AG08396 (cell line): ENCODE results near the gene OSBPL10.
"Not testable (repeated sequence)": the region's sequence is repeated elsewhere in the genome, so short reads cannot be mapped to it uniquely, and the experiment has no call there.

Source experiments
- DNase-seq: peaks from one replicate; pipeline ENCODE4 v3.0.0; 2012; ENCODE audit warnings: low spot score, mixed read lengths

OSBPL10 gene

DNA sequence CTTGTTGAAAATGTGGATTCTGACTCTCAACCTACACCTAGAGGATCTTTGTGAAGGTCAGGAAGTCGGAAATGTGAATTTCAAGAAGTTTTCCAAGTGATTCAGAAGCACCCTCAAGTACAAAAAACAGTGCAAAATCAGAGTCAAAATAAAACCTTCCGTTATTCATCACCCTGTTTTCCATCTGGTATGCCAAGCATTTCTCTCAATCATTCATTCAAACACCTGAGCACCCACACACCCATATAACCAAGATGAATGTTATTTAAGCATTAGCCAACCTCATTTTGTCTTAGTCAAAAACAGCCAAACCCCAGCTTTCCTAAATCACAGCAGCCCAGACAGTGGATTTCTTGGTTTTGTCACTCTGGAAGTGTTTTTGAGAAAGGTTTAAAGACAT, 91.1 kb downstream of the OSBPL10 start:
- no peak for DNase-seq

DNA sequence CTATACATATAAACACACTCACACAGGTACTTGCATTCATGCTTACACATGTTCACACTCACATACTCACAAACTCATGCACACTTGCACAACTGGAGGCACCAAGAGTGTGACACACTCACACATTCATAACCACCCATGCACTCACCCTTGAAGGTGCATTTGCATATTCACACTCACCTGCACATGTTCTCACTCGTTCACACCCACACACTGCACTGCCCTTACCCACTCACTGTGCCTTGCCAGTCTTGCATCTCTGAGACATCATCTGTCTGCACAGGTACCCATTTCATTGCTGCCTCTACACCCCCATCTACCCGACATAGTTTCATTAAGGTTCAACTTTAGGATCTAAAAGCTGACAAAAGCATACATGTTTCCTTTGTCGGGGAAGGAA, 95.8 kb downstream of the OSBPL10 start:
- DNase-seq: no peak

DNA sequence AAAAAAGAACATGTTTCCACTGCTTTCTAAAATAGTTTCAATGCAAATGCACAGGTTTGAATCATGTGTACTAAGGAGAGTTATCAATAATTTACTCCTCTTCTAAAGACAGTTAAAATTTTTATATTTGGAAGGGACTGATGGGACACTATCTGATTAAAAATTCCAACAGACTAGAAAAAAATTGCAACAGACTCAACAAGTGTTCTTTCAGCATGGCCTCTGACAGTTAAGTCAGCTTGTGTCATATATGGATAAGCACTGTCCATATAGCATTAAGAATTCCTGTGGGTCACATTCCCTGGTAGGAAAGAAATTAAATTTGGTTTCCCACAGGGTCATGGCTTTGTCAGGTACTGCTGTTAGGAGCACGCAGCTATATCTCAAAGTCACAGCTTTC, 96.8 kb downstream of the OSBPL10 start:
- no peak for DNase-seq

DNA sequence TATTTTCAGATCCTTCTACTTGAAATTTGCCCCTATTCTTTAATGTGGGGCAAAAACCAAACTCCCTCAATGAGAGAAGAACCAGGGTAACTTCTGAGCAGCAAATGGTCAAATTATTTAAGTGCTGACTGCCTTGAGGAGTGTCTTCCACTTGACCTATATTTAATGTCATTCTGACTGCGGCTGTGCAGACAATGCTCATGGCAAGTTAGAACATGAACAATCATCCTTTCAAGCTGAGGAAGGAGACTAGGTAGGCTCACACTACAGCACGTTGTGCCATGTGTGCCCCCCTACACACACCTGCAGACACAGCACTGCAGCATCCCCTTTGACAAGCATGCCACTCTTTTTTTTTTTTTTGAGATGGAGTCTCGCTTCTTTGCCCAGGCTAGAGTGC, 98.2 kb downstream of the OSBPL10 start:
- no peak for DNase-seq

DNA sequence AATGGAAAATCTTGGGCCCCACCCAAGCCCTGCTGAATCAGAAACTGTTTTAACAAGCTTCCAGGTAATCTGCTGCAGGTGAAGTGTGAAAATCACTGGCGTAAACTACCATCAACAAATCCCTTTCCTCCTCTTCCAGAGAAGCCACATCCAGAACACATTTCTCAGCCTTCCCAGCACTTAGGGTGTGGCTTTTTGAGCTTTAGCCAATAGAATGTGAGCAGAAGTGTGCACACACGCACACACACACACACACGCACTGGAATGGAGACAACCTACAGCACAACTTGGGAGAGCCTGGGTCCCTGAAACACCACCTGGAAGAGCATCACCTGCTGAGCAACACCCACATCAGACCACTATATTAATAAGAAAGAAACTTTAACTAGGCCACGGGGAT, 98.6 kb downstream of the OSBPL10 start:
- DNase-seq: no peak

DNA sequence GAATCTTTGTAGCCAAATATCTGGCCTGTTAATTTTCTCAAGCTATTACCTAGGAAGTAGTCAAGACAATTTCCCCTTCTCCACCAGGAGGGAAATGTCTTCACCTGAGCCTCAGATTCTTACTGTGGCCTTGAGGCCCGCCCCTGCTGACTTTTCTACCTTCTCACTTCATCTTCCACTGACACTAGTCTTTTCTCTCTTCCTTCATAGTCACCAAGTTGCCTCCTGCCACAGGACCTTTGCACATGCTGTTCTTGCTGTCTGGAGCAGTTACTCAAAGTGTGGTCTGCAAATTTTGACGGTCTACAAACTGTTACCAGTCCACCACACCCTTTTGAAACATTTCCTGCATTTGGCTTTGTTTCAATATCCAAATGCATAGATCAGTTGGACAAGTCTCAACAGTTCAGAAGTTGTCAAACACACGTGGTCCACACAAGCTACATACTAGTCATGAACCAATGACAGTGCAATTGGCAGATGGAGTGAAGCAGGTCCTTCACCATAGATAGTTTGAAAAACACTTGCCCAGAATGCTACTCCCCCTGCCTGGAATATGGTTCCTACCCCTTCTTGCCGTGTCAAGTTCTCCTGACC, 100.5 kb downstream of the OSBPL10 start:
- DNase-seq: no peak

DNA sequence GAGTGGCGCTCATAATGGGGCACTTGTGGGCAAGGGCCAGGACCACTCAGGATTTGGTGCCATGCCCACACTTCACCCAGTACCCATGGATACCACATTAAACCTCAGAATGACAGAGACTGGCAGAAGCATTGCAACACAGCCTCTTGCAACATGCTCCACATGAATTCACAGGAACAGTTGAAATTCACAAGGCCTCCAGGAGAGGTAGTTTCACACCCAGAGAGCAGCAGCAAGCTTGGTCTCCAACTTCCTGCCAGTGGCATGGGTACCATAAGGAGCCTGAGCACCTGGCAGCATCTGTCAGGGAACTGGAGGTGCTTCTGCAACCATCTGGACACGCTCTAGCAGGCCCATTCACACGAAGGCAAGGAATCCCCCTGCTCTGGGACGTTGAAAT, 101.0 kb downstream of the OSBPL10 start:
- DNase-seq: no peak

DNA sequence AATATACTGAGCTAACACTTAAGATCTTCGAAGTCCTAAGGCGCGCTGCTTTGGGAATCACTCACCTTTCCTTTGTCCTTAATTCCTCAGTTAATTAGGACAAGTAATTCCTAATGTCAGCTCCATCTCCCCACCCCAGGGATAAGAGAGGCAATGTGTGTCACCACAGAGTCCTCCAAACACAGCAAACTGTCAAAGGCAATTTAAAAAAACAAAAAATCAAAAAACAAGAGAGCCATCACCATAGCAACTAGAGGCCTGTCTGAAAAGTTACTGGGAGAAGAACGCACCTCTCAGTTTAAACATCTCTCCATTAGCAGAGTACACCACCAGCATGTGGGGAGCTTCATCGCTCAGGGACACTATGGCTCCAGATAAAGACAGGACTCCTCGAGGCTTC, 101.7 kb downstream of the OSBPL10 start:
- no peak for DNase-seq

DNA sequence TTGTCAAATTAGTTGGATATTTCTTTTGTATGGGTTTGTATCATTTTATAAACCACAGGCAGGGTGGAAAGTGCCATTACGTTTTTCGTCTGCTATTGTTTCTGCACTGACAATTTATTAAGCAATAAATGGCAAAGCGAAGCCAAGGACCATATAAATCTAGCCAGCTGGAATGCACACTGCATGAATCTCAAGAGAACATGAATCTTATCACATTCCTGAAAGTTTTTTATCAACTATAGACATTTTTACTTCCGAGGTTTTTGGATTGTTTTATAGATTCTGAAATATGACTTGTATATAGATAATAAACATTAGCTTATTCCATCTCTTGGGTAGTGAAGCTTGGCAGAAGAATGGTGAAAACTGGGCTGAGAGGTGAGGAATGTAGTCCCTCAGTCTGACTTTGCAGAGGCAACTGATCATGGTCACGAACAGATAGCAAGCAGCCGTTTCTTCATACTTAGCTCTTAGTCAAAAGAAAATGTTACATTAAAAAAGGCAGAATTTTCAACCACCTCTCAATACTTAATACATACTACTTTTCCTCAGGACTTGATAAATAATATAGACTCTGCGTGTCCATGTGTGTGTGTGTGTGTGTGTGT, 102.7 kb downstream of the OSBPL10 start:
- DNase-seq: no peak

DNA sequence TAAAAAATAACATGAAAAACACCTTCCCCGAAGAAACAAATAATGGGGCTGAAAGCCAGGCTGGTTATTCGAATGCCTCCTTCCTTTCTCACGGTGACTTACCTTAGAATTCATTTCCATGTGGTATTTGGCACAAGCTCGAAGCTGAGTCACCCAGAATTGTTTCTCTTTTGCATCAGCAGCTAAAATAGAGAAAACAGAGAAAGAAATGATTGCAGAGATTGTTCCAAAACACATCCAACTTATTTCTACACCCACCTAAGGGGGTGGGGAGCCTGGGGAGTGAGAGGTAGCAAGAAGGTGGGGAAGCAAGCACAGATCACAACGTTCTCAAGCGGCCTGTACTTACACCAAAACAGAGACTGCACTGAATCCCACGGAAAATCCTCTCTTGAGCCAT, 104.7 kb downstream of the OSBPL10 start:
- peak; percentile 46 for DNase-seq

DNA sequence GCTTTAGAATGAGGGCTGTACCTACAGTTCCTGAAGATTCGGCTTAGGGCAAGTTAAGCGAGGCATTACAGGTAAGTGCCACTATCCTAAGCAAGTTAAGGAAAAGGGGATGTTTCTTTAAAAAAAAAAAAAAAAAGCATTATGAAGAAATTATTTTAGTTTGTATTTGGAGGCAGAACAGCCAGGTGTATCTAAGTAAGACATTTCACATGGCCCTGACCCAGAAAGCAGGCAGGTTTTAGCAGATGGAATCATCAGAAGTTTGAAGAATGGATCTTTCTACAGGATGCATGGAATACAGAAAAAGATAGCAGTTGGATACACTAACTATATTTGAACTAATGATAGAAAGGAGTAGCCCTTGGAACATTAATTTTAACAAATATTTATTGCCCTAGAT, 105.6 kb downstream of the OSBPL10 start:
- DNase-seq: no peak

DNA sequence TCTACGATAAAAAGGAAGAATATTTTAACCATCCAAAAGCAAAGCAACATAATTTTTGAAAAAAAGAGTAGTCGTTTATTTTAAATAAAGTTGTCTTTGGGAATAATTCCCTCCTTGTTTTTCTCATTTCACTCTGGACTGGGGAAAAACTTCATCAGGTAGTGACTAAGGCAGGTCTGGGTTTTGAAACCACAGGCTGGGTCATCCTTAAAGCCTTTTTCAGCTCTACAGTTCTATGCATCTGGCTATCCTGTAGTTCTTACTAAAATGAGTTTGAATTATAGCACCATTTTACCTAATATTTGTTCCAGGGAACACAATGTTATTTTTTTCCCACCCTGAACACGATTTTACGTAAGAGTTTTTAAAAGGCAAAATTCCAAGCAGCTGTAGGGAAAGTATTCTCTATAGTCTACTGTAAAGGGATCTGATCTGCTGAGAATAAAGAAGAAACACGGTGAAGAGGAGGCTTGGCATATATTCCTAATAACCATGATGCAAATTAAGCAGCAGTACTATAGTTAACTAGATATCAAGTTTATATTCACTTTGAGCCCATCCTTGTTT, 107.7 kb downstream of the OSBPL10 start:
- DNase-seq: no peak

DNA sequence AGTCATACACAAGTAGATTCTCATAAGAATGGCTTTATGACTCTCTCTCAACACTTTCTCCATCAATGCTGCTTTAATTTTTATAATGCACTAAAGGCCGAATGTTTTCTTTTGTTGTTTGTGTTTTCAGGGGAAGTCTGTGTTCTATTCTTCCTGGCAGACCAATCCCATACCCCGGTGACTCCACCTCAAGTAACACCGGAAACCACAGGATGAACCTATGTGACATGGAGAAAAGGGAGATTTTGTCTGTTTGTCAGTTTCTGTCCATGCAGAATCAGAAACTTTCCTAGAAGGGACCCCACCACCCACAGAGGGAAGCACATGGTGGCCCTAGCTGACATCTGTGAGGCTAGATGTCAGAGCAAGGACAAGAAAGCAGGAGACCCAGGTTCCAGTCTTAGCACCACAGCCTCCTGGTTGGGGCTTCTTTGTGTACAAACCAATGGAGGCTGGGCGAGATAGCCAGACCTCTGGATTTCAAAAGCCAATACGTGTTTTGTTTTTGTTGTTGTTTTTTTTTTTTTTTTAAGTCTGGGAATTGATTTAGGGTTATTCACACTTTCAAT, 109.0 kb downstream of the OSBPL10 start:
- DNase-seq: no peak

DNA sequence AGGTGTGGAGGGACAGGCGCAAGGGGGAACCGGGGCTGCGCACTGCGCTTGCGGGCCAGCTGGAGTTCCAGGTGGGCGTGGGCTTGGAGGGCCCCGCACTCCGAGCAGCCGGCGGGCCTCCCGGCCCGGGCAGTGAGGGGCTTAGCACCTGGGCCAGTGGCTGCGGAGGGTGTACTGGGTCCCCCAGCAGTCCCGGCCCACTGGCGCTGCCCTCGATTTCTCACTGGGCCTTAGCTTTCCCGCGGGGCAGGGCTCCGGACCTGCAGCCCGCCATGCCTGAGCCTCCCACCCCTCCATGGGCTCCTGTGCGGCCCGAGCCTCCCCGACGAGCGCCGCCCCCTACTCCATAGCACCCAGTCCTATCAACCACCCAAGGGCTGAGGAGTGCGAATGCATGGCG, 111.0 kb downstream of the OSBPL10 start:
- DNase-seq: not testable (repeated sequence)

DNA sequence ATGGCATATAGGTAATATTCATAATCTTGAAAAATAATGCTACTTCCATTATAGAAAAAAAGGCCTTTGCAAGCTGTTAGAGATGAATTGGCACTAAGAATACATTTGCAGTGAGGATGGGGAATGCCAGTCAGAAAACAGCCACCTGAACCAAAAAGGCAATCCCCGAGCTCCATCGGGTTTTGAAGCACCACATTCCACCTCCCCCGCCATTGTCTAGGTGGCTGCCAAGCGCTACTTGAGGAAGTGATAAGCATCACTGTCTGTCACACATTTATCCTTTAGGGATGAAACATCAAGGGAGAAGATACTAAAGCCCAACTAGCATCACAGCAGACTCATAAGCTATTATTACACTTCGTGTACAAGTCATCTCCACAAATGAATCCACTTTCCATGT, 112.8 kb downstream of the OSBPL10 start:
- DNase-seq: no peak

DNA sequence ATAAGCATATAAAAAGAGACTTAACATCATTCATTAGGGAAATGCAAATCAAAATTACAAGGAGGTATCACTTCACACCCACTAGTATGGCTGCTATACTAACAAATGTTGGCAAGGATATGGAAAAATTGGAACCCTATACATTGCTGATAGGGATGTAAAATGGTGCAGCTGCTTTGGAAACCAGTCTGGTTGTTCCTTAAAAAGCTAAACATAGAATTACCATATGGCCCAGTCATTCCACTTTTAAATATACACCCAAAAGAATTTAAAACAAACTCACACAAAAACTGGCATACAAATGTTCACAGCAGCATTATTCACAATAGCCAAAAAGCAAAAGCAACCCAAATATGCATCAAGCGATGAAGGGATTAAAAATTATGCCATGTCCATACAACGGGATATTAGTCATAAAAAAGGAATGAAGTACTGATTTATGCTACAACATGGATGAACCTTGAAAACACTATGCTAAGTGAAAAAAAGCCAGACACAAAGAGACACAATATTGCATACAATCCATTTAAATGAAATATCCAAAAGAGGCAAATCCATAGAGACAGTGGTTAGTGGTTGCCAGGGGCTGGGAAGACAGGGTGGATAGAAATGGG, 118.3 kb downstream of the OSBPL10 start:
- DNase-seq: no peak

DNA sequence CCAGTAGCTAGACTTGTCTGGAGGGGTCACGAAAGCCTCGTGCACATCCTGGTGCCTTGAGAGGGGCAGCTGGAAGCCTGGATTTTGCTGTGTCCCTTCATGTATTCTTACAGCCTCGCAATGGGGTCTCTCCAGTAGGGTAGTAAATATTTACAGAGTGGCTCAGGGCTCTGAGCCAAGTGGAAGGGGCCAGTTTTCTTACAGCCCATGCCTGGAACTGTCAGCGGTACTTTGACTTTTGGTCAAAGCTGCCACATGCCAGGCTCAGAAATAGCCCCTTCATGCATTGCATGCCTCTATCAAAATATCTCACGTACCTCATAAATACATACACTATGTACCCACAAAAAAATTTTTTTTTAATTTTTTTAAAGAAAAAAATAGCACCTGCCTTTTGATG, 119.2 kb downstream of the OSBPL10 start:
- no peak for DNase-seq

DNA sequence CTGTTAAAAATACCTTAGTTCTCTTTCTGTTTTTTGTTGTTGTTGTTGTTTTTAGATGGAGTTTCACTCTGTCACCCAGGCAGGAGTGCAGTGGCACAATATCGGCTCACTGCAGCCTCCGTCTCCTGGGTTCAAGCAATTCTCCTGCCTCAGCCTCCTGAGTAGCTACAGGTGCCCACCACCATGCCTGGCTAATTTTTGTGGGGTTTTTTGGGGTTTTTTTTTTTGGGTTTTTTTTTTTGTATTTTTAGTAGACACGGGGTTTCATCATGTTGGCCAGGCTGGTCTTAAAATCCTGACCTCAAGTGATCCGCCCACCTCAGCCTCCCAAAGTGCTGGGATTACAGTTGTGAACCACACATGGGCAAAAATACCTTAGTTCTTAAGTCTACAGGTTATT, 120.4 kb downstream of the OSBPL10 start:
- not testable (repeated sequence) for DNase-seq

DNA sequence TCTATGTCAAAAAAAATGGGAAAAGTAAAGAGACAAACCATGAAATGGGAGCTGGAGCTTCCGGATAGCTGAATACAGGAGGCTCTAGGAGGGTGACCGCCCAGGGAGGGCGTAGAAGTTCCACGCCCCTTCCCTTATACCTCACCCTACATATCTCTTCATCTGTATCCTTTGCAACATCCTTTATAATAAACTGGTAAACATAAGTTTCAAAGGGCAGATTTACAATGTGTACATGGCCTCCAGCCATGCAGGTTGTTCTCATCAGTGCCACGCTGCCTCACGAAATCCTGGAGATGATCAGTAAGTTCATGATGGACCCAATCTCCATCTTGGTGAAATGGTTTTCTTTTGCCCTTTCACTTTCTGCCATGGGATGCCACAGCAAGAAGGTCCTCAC, 121.8 kb downstream of the OSBPL10 start:
- DNase-seq: no peak

DNA sequence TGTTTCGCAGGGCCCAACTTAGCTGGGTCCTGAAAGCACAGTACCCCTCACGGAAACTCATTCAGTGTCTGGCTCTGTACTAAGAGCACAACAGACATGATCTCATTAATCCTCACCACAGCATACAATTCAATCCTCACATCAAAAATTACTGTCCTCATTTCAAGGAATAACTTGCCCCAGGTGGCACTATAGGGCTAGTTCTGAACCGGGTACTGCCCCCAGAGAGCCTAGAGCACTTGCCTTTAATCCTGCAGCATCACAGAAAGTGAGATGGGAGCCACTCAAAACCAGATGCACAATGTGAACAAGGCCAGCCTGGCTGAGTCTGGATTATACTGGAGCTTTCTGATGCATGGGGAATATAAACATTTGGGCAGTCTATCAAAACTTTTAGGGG, 122.6 kb downstream of the OSBPL10 start:
- DNase-seq: no peak

DNA sequence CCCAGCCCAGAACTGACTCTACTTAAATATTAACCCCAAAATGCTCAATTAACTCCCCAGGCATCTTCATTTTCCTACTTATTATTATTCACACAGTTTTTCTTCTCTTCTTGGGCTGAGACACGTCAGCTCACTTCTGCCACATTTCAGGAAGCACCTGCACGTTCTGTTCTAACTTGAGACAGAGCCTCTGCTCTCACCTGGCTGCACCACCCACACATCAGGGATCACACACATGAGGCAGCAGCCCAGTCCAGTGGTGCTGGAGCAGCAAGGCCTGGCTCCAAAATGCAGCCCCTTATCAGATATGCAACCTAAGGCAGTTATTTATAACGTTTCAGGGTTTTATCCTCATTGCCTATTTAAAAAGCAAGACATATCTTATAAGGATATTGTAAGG, 127.5 kb downstream of the OSBPL10 start:
- DNase-seq: no peak

DNA sequence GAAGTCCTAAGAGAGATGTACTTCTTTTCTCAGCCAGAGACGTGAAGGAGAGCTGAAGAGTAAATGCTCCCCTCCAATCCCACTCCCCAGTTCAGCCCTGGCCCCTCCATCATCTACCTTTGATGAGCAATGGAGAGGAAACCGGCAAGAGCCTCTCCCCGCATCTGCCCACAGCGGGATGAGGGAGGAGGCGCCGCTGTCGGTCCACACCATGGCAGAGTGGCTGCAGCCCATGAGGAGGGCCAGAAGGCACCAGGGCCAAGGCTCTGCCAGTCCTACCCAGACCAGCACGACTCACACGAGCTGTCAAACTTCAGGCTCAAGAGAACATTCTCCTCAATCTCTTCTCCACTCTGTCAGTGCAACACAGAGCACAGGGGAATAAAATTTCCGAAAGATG, 129.8 kb downstream of the OSBPL10 start:
- DNase-seq: no peak

DNA sequence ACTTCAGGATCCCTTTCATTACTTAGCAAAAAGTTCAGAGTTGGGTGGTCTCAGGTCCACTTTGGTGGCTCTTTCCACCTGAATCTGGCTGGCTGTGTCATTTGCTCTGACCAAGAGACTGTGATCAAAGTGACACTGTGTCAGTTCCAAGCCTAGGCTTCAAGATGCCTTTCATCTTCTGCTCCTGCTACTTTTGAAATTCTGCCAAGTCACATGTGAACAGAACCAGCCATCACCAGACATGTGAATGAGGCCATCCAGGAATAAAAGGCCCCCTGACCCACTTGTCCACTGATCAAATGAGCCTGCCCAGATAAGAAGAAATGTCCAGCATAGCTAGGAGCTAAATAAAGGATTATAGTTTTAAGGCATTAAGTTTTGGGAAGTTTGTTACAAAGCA, 132.2 kb downstream of the OSBPL10 start:
- no peak for DNase-seq
